Ovary (tissue), 9 donors: ENCODE results near the gene ANKRD26. TPM values are rescaled to one million over a fixed set of nuclear protein-coding genes. Genes with fewer than 3 reads are reported as not detected.

Source experiments
- DNase-seq, 5 donors: peaks; one replicate each; pipeline ENCODE4 v3.0.0-alpha.2; 2019 to 2020
- H3K27ac ChIP-seq, 2 donors: fragments of 200-600 bp; one replicate each; pipeline versions ENCODE4 v1.5.1 to v1.8.0; 2019 to 2022
- H3K27me3 ChIP-seq: fragments of 200-600 bp; one replicate; pipeline ENCODE4 v1.8.0; 2022
- H3K36me3 ChIP-seq: fragments of 200-600 bp; sonication (generic); one replicate; pipeline ENCODE4 v1.5.1; 2019
- H3K4me1 ChIP-seq: one replicate; pipeline ENCODE4 v1.8.1; 2013; ENCODE audit warnings: mild to moderate bottlenecking, moderate library complexity; ENCODE audit not compliant: insufficient read depth
- H3K4me3 ChIP-seq: fragments of 200-600 bp; sonication (generic); one replicate; pipeline ENCODE4 v1.5.1; 2017
- H3K9me3 ChIP-seq, 2 donors: fragments of 200-600 bp in 1 of 2; sonication (generic) in 1 of 2; one replicate each; pipeline versions ENCODE4 v1.5.1 to v1.8.1; 2013 to 2019; ENCODE audit warnings: mild to moderate bottlenecking in 1 of 2, moderate library complexity in 1 of 2
- CTCF ChIP-seq, 3 donors: fragments of 450-650 bp in 2 of 3; fragments of 200-600 bp in 1 of 3; IDR thresholded peaks; one replicate each; pipeline versions ENCODE4 v1.5.1 to v1.8.0; 2016 to 2022; ENCODE audit warnings: antibody characterized with exemption in 3 of 3, mild to moderate bottlenecking in 1 of 3
- EP300 ChIP-seq: sonication (generic); formaldehyde crosslinking; IDR thresholded peaks from one replicate; pipeline ENCODE4 v1.6.1; 2017; ENCODE audit warnings: antibody characterized with exemption
- POLR2A ChIP-seq: fragments of 450-650 bp; IDR thresholded peaks from one replicate; pipeline ENCODE4 v1.6.1; 2017; ENCODE audit warnings: antibody characterized with exemption, mild to moderate bottlenecking, moderate library complexity
- WGBS, 3 donors: extraction: QIAGEN DNeasy Blood & Tissue Kit in 1 of 3; methylation state at CpG; one replicate each; pipeline versions ENCODE4 v1.1.5 to v1.1.7; 2013 to 2017; 5-methylcytosine and 5-hydroxymethylcytosine counted together
- intact Hi-C, 4 donors: fragments of 100-400 bp; cut with DNase I; formaldehyde crosslinking; loops; one replicate each; pipeline versions ENCODE4 v1.11.0 to v1.15.1; 2022 to 2023
- polyA plus RNA-seq, 2 donors: library from polyadenylated mRNA; stranded (reverse); fragments of 200-250 nt in 1 of 2; fragments of 350-450 nt in 1 of 2; fragmentation: Illumina TruSeq in 1 of 2; extraction: RNeasy Lipid Tissue Mini Kit (QIAGEN cat#74804) in 1 of 2; gene quantifications; one replicate each; pipeline ENCODE4 v1.2.3, GENCODE V29; 2013 to 2014
- total RNA-seq, 7 donors: library from RNA; depleted of rRNA in 2 of 7; stranded (reverse); fragments of >200 nt in 2 of 7; fragmentation: NEBNext Ultra II Directional in 3 of 7; extraction: Animal tissue kit (Norgen Biotek cat#: 25700) in 3 of 7; gene quantifications; one replicate each; pipeline versions ENCODE4 v1.1.0 to v1.2.4, GENCODE V29; 2016 to 2023
- donor health status: DM: no; HTN: no; CAD: no; lungs with moderate emphysema.
- donor health status: DM: no; HTN: no; CAD: no.
- donor health status: Bipolar disorder and iron deficiency.
- donor health status: DM: yes; HTN: yes; CAD: no.
- donor health status: DM: no; HTN: no; CAD: no.
- donor health status: DM: yes; HTN: yes; CAD: no.

ANKRD26 gene
- total and polyA plus RNA-seq, 9 donors, result 2.2 to 12.1 (median 8.2) TPM

DNA sequence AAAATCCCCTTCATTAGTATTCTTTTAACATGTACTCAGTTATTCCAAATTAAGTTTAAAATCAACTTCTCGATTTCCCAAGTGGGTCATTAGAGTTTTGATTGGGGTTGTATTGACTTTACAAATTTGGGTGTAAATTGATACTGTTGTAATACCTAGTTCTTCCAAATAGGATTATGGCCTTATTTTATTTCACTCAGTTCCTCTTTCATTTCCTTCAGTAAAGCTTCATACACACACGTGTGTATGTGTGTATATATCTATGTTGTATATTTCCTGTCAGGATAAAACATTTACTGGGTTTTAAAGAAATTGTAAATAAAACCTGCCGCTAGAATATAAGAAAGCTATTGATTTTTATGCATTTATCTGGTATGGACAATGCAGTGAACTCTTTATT, 38.0 kb upstream of the ANKRD26 start:
- Histone ChIP-seq H3K27ac (no peak overlapping the region), H3K4me3 (no peak overlapping the region), H3K4me1 (no peaks in the 10 kb centered on the region), H3K27me3 (no peaks in the 10 kb centered on the region), H3K9me3 (no peaks in the 10 kb centered on the region), H3K36me3 (no peaks in the 10 kb centered on the region)
- 82 to 87% (median 84%) methylated on average over 3 of the region's 3 CpGs for WGBS, 3 donors
- intact Hi-C loops, result no loop called here
- no peak for TF ChIP-seq EP300
- TF ChIP-seq POLR2A, result no peak
- no peak for TF ChIP-seq CTCF (IDR thresholded peaks at IDR 0.05)
- DNase-seq, result no peak

DNA sequence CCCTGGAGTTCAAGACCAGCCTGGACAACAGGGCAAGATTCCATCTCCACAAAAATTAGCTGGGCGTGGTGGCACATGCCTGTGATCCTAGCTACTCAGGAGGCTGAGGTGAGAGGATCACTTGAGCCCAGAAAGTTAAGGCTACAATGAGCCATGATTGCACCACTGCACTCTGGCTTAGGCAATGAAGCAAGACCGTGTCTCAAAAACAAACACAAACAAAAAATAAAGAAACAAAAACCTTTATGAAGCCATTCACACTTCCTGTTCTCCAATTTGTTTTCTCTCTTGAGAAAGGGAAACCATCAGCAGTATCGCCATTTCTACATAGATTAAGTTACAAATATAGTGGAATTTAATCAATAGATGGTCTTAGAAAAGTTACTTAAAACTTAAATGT, 34.1 kb upstream of the ANKRD26 start:
- no peaks in the 10 kb centered on the region for H3K4me1 ChIP-seq
- no peak for DNase-seq
- no peaks in the 10 kb centered on the region for H3K9me3 ChIP-seq
- no peaks in the 10 kb centered on the region for H3K36me3 ChIP-seq
- 89 to 93% (median 93%) methylated on average over 3 of the region's 3 CpGs for WGBS, 3 donors
- H3K27me3 ChIP-seq, result no peaks in the 10 kb centered on the region
- intact Hi-C loops, result no loop called here
- H3K27ac ChIP-seq, result no peak overlapping the region
- H3K4me3 ChIP-seq, result no peak overlapping the region
- no peak for TF ChIP-seq EP300
- TF ChIP-seq POLR2A, result no peak
- no peak for TF ChIP-seq CTCF (IDR thresholded peaks at IDR 0.05)

DNA sequence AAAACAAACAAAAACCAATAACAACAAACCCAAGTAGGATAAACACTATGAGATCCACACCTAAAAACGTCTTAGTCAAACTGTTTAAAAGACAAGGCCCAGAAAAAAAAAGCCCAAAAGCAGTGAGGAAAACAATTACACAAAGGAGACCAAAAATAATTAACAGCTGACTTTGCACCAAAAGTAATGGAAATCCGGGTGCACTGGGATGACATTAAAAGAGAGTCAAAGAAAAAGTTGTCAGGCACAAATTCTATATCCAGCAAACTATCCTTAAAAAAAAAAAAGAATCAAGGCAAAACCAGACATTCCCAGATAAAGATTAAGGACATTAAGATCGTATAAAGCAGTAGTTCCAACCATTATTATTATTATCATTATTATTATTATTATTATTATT, 7.9 kb upstream of the ANKRD26 start:
- intact Hi-C loops, result no loop called here
- DNase-seq, result no peak
- WGBS, 3 donors, result 94 to 97% (median 95%) methylated on average over 3 of the region's 3 CpGs
- H3K36me3 ChIP-seq, result no peaks in the 10 kb centered on the region
- no peak overlapping the region for H3K27ac ChIP-seq
- H3K4me1 ChIP-seq, result no peaks in the 10 kb centered on the region
- no peaks in the 10 kb centered on the region for H3K9me3 ChIP-seq
- no peaks in the 10 kb centered on the region for H3K27me3 ChIP-seq
- H3K4me3 ChIP-seq, result no peak overlapping the region
- no peak for TF ChIP-seq POLR2A
- no peak for TF ChIP-seq EP300
- no peak for TF ChIP-seq CTCF (IDR thresholded peaks at IDR 0.05)

DNA sequence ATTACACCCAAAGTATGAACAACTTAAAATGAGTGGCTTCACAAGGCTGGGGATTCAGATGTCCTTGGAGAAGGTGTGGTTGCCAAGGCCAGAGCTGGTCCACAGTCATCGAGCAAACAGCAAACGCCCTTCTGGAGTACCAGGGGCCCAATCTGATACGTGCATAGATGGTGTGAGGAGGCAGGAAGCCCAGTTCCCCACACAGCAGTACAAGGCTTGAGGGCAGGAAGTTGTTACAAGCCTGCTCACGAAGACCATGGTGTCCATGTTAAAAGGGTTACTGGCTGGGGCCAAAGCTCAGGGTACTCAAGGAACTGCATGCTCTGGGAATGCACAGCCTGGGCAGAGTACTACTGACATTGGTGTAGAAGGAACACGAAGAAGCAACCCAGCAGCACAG, 4.6 kb upstream of the ANKRD26 start:
- no peak for DNase-seq
- Histone ChIP-seq H3K9me3 (no peaks in the 10 kb centered on the region), H3K4me3 (no peak overlapping the region), H3K36me3 (no peaks in the 10 kb centered on the region), H3K4me1 (no peaks in the 10 kb centered on the region), H3K27ac (no peak overlapping the region), H3K27me3 (no peaks in the 10 kb centered on the region)
- WGBS, 3 donors, result 70 to 84% (median 76%) methylated on average over 5 of the region's 5 CpGs
- intact Hi-C loops, result no loop called here
- TF ChIP-seq CTCF (IDR thresholded peaks at IDR 0.05) (no peak), POLR2A (no peak), EP300 (no peak)
